Fibroblast of mammary gland (primary cell): ENCODE data around the gene PLAGL2.

Experiments used
- DNase-seq: peaks from one replicate; pipeline ENCODE4 v3.0.0-alpha.2; 2010; ENCODE audit warnings: low read depth
- H3K4me3 ChIP-seq: 2 replicates; pipeline ENCODE4 v1.5.1; 2011; ENCODE audit warnings: low read depth, mild to moderate bottlenecking, low read length, moderate library complexity; ENCODE audit not compliant: control insufficient read depth
- TF ChIP-seq, protein P1 (sequence below): conservative IDR thresholded peaks from 2 replicates; pipeline ENCODE4 v1.5.1; 2011; ENCODE audit warnings: low read depth, low read length, inconsistent platforms; ENCODE audit not compliant: control insufficient read depth, insufficient read depth

Gene PLAGL2

DNA sequence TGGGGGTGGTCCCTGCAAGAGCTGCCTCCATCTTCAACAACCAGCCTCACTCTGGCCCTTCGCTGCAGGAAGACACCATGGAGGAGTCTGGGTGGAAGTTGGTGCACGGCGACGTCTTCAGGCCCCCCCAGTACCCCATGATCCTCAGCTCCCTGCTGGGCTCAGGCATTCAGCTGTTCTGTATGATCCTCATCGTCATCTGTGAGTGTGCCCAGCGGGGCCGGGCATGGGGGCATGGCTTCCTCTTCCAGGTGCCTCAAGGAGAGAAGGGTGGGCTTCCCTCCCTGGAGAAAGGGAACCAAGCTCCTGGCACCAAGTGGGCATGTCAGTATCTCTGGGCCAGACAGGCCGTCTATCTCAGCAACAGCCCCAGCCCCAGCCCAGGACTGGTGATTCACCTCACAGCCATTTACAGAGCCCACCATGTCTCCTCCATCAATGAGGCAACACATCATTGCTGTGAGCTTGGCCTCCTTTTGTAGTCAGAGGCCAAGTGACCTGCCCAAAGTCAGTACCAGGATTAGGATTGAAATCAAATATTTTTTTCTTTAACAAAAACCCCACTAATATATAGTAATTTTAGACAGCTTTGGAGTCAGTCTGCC lies 57.9 kb downstream of the PLAGL2 start:
- DNase-seq, result no peak
- TF ChIP-seq, protein P1, sequence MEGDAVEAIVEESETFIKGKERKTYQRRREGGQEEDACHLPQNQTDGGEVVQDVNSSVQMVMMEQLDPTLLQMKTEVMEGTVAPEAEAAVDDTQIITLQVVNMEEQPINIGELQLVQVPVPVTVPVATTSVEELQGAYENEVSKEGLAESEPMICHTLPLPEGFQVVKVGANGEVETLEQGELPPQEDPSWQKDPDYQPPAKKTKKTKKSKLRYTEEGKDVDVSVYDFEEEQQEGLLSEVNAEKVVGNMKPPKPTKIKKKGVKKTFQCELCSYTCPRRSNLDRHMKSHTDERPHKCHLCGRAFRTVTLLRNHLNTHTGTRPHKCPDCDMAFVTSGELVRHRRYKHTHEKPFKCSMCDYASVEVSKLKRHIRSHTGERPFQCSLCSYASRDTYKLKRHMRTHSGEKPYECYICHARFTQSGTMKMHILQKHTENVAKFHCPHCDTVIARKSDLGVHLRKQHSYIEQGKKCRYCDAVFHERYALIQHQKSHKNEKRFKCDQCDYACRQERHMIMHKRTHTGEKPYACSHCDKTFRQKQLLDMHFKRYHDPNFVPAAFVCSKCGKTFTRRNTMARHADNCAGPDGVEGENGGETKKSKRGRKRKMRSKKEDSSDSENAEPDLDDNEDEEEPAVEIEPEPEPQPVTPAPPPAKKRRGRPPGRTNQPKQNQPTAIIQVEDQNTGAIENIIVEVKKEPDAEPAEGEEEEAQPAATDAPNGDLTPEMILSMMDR, result no peak
- H3K4me3 ChIP-seq, result no peak overlapping the region

DNA sequence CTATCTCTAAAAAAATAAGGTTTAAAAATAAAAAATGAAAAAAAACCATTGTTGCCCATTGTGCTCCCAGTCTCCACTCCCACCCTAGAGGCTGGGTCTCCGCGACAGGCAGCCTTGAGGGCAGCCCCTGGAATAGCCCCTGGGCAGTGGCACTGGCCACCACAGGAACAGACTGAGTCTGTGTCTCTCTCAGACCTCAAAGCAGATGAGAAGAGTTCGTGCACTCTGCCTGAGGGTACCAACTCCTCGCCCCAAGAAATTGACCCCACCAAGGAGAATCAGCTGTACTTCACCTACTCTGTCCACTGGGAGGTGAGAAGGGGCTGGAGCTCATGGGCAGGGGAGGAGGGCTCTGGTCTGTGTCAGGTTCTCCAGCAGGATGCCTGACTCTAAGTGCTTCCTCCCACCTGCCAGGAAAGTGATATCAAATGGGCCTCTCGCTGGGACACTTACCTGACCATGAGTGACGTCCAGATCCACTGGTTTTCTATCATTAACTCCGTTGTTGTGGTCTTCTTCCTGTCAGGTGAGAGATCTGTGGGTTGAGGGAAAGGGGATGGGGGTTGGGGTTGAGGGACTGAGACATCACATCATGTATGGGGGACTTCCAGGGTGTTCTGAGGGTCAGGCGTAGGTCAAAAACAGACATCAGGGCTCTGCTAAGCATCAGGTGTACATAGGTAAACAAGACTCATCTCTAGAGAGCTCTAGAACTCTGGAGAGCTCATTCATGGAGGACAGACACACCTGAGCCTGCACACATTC lies 62.5 kb downstream of the PLAGL2 start:
- no peak for DNase-seq
- TF ChIP-seq, protein P1, result no peak

DNA sequence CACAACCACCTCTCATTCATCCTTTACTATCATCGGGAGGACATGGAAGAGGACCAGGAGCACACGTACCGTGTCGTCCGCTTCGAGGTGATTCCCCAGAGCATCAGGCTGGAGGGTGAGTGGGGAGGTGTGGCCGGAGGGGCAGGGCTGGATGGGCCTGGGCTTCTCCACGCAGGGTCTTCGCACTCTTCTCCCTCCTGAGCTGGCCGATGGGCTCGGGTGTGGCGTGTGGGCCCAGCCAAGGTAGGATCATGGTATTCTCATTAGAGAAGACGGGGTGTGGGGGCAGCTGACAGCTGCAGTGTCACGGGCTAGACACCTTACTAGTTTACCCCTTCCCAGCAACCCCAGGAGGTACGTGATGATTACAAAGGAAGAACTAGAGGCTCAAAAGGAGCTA lies 64.6 kb downstream of the PLAGL2 start:
- no peak overlapping the region for H3K4me3 ChIP-seq
- TF ChIP-seq, protein P1, result no peak
- DNase-seq, result no peak

More for the DNA sequence above, 62.5 kb downstream of the PLAGL2 start:
- H3K4me3 ChIP-seq, result no peak overlapping the region
